HL-60 (cell line): ENCODE measurements around the gene CITED2.

Source experiments
- DNase-seq, 2 experiments: peaks; one replicate each; pipeline ENCODE4 v3.0.0-alpha.2; 2010 to 2020; ENCODE audit warnings: low read depth in 1 of 2, low spot score in 1 of 2
- H3K27ac ChIP-seq: fragments of 250-450 bp; sonication (Bioruptor Pico); replicated peaks from 2 replicates; pipeline ENCODE4 v1.5.1; 2020; ENCODE audit warnings: mild to moderate bottlenecking, moderate library complexity
- H3K27me3 ChIP-seq: fragments of 250-450 bp; sonication (Bioruptor Pico); 2 replicates; pipeline ENCODE4 v1.5.1; 2021; ENCODE audit warnings: mild to moderate bottlenecking, moderate library complexity; ENCODE audit not compliant: insufficient read depth, poor library complexity, severe bottlenecking
- H3K4me3 ChIP-seq: replicated peaks from 2 replicates; pipeline ENCODE4 v1.5.1; 2011; ENCODE audit warnings: mild to moderate bottlenecking, control low read depth, low read length; ENCODE audit not compliant: insufficient read depth
- GABPA ChIP-seq: IDR thresholded peaks from 2 replicates; pipeline ENCODE4 v1.6.1; 2012; ENCODE audit warnings: low read depth
- POLR2AphosphoS5 ChIP-seq: IDR thresholded peaks from 2 replicates; pipeline ENCODE4 v1.6.1; 2012; ENCODE audit warnings: low read depth
- REST ChIP-seq: IDR thresholded peaks from 2 replicates; pipeline ENCODE4 v1.6.1; 2012; ENCODE audit warnings: low read depth; ENCODE audit not compliant: insufficient replicate concordance
- SPI1 ChIP-seq: IDR thresholded peaks from 2 replicates; pipeline ENCODE4 v1.6.1; 2012; ENCODE audit warnings: low read depth, mild to moderate bottlenecking, borderline replicate concordance
- TF ChIP-seq, protein P1 (sequence below): IDR thresholded peaks from one replicate; pipeline ENCODE4 v1.5.1; 2011; ENCODE audit warnings: low read length, control low read depth, inconsistent platforms; ENCODE audit not compliant: insufficient read depth

The CITED2 gene

GRCh38 chr6:139370283-139370998 lies 4.0 kb downstream of the CITED2 start:
- peak overlapping the region; percentile 2; the same call in 1 of the 2 replicates for H3K4me3 ChIP-seq
- no peaks in the 10 kb centered on the region for H3K27me3 ChIP-seq
- peak in 1 of 2 experiments; percentile 50 for DNase-seq
- TF ChIP-seq SPI1 (no peak), REST (peak; percentile 4), GABPA (no peak), POLR2AphosphoS5 (peak; percentile 67; the same call in 1 of the 2 replicates)
- TF ChIP-seq, protein P1, sequence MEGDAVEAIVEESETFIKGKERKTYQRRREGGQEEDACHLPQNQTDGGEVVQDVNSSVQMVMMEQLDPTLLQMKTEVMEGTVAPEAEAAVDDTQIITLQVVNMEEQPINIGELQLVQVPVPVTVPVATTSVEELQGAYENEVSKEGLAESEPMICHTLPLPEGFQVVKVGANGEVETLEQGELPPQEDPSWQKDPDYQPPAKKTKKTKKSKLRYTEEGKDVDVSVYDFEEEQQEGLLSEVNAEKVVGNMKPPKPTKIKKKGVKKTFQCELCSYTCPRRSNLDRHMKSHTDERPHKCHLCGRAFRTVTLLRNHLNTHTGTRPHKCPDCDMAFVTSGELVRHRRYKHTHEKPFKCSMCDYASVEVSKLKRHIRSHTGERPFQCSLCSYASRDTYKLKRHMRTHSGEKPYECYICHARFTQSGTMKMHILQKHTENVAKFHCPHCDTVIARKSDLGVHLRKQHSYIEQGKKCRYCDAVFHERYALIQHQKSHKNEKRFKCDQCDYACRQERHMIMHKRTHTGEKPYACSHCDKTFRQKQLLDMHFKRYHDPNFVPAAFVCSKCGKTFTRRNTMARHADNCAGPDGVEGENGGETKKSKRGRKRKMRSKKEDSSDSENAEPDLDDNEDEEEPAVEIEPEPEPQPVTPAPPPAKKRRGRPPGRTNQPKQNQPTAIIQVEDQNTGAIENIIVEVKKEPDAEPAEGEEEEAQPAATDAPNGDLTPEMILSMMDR = no peak
- peak overlapping the region; percentile 69 for H3K27ac ChIP-seq

- no peaks in the 10 kb centered on the region for H3K27me3 ChIP-seq
- no peak overlapping the region for H3K4me3 ChIP-seq
- TF ChIP-seq POLR2AphosphoS5 = peak; percentile 40; the same call in 1 of the 2 replicates
- no peak for TF ChIP-seq GABPA
- TF ChIP-seq, protein P1 = no peak
- TF ChIP-seq REST = peak; percentile 13
- peak overlapping the region; percentile 69 for H3K27ac ChIP-seq
- peak in 1 of 2 experiments; percentile 77 for DNase-seq
These were observed 4.7 kb downstream of the CITED2 start for GRCh38 chr6:139369568-139370282.

- Histone ChIP-seq H3K27ac (peak overlapping the region; percentile 69), H3K27me3 (no peaks in the 10 kb centered on the region), H3K4me3 (no peak overlapping the region)
- TF ChIP-seq REST (no peak), POLR2AphosphoS5 (no peak), SPI1 (no peak), GABPA (no peak)
- TF ChIP-seq, protein P1 = no peak
- DNase-seq = no peak
These were observed 5.4 kb downstream of the CITED2 start for GRCh38 chr6:139369068-139369467.
